NCI-H1417 treated with DMSO at 0.1 percent for 48 hours (cell line): Measurements from ENCODE around the gene PROCA1.

Source experiments
- DNase-seq: peaks from one replicate; lab custom pipeline; 2025; lab: John Stamatoyannopoulos, UW

Gene PROCA1

GRCh38 chr17:28711723-28712031 is at the start of gene PROCA1:
Gene PROCA1, minus strand, starts transcription at chr17:28711888. Its CDS starts 228 bp downstream, at chr17:28711660.
- no peak for DNase-seq

- DNase-seq = peak; percentile 23
Measured at GRCh38 chr17:28760601-28761562, 49.2 kb upstream of the PROCA1 start.

- DNase-seq = no peak
Measured at GRCh38 chr17:28759256-28759865, 47.7 kb upstream of the PROCA1 start.

DNA sequence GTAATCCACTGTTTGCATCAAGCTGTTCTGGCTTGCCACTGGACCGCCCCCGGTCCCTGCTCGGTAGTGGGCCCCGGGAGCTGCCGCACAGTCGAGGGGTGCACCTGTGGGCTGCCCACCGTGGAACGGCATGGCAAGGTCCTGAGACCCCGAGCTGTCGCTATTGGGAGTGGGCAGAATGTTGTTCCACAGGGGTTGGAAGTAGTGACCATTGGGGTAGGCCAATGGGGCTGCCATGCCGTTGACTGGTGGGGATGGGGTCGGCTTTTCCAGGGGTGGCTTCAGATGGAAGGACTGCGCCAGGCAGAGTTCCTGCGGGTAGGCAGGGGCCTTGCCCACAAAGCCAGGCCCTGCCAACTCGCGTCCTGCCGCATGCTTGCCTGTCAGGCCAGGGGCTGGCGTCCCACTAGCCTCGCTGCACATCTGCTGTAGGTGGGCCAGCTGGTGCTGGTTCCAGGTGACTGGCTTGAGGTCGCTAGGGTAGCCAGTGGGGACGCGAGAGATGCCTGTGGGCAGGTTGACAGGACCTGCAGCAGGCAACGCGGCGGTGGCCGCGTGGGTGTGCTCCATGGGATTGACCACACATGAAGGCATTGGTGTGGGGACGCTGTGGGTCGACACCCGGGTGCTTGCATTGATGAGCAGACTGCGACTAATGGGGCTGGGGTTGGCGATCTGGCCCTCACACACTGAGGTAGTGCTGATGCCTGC is 46.9 kb upstream of the PROCA1 start:
- DNase-seq = no peak

DNA sequence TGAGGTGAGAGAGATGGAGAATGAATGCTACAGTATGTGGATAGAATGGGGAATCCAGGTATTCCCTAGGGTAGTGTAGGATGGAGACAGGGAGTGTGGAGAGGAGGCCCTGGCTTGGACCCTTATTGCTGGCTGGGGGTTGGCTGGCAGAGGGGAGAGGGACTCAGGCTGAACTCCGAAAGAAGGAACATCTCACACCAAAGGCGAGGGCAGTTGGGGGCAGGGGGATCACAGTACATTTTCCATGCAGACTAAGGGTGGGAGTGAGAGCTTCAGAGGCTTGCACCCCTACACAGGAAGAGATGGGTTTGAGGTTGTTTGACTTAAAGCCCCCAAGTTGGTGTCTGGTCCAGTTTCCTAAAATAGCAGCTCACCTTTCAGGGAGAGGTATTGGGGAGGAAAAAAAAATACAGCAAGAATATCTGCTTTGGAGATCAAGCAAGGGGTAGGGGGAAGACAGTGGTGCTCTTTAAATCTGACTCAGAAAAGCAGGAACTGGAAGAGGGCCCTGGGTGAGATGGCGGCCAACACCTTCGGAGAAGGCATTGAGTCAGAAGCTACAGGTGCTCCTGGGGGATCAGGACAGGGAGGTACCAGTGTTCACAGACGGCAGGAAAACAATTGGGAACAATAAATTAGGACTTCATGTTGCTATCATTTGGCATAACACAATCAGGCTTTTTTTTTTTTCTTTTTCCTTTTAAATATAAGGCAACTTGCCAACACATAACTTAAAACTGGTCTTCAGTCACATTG is 44.5 kb upstream of the PROCA1 start:
- DNase-seq = no peak

GRCh38 chr17:28755486-28755885 is 43.8 kb upstream of the PROCA1 start:
- no peak for DNase-seq

- DNase-seq = no peak
Measured at GRCh38 chr17:28751600-28752366, 40.1 kb upstream of the PROCA1 start.

GRCh38 chr17:28750178-28751047 is 38.7 kb upstream of the PROCA1 start:
- peak; percentile 49 for DNase-seq

GRCh38 chr17:28749516-28750177 is 38.0 kb upstream of the PROCA1 start:
- DNase-seq = no peak

- no peak for DNase-seq
Measured at GRCh38 chr17:28748852-28749515, 37.3 kb upstream of the PROCA1 start.

- no peak for DNase-seq
Measured at GRCh38 chr17:28747801-28748750, 36.4 kb upstream of the PROCA1 start.

DNA sequence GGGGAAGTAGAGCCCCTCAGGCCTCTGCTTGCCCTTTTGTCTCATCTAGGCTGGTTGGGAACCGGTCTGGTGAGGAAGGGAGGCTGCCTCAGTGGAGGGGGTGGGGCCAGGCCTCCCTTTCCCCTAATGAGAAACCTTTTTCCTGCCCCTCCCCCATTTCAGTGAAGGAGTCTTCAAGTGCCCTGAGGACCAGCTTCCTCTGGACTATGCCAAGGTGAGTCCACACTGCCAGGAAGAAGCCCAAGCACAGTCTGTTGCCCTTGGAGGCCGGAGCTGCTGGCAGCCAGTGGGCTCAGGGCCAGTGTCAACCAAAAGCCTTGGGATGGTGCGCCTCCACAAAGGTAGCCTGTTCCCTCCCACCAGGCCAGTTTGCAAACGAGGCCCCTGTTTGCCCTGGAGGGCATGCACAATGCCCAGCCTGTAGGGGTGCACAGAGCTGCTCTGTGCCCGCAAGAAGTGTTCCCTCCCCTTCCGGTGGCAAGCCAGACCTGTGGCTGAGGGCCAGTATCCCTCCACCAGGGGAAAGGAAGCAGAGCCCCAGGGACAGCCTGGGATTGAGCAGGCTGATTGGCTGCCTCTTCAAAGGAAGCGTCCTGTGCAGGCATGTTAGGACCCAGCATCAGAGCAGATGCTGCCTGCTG is 35.5 kb upstream of the PROCA1 start:
- DNase-seq = no peak

- no peak for DNase-seq
Measured at GRCh38 chr17:28746611-28747050, 34.9 kb upstream of the PROCA1 start.

DNA sequence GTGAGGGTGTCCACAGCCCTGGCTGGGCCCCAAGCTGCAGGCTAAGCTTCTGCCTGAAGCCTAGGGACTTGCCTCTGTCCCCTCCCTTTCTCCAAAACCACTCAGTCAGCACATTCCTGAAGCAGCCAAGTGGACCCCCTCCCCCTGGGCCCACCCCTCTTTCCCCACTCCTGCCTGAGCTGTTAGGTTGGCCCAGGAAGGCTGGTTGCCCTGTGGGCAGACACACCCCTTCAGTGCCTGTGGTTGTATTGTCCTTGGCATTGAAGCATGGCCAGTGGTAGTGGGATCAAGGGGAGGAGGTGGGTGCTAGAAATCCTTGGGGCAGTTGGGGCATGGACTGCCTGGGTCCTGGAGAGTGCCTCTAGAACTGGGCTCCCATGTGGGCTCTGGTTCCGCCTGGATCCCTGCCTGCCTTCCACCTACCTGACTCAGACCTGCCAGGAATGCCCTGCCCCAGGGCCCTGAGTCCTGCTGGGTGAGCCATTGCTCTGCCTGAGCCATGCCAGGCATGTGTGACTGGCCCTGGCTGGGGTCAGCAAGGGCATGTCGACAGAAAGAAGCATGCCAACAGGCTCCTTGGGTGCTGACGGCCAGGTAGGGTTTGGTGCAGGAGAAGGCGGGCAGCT is 34.2 kb upstream of the PROCA1 start:
- no peak for DNase-seq

DNA sequence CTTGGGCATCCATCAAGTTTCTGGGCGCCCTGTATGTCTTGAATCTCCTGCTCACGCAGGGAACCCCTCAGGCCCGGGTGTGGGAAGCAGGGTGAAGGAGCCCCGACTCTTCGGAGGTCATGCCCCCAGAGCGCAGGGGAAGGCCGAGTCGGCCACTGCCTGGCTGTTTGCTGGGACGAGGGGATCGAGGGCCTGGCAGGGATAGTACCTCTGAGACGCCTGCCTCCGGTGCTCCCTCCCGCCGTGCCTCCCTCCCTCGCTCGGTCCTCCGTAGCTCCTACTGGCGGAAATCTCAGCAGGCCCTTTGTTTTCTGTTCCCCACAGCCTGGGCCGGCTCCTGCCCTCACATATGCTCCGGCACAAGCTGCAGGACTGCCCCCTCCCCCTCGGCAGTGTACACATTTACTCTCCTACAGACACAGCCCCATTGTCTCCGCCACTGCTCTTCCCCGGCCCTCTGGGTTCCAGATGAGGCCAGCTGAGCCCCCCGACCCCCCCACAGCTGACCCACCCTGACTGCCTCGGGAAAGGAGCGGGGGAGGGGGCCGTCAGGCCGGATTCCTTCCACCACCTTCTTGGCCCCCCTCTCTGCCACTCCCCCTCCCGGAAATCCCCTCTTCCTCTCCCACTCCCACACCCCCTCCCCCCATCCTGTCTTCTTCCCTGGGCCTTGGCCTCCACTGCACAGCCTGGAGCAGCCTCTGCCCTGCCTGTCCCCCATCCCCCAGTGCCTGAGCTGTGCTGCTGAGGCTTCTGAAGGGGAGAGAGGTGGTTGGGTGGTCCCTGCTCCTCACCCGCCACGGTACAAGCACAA is 33.5 kb upstream of the PROCA1 start:
- no peak for DNase-seq
